GM18907 (cell line): Measurements from ENCODE around the gene DNAL4.

Source experiments
- ATAC-seq: cut with Tn5 transposase; IDR thresholded peaks from one replicate; pipeline ENCODE4 v1.9.1; 2021; ENCODE audit warnings: mild to moderate bottlenecking, moderate library complexity; ENCODE audit not compliant: unreplicated experiment

DNAL4 gene

DNA sequence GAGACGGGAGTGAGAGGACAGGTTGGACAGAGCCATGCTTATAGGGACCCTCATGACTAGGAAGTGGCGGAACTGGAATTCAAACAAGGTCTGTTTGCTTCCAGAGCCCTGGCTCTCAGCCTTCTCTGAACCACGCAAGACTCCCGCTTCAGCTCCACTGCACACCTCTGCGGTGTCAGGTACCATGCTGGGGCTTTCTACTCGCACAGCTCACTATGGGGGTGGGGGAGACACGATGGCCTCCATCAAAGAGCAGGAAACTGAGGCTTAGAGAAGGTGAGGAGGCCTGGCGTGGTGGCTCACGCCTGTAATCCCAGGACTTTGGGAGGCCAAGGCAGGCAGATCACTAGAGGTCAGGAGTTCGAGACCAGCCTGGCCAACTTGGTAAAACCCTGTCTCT is 52.4 kb downstream of the DNAL4 start:
- ATAC-seq: no peak

DNA sequence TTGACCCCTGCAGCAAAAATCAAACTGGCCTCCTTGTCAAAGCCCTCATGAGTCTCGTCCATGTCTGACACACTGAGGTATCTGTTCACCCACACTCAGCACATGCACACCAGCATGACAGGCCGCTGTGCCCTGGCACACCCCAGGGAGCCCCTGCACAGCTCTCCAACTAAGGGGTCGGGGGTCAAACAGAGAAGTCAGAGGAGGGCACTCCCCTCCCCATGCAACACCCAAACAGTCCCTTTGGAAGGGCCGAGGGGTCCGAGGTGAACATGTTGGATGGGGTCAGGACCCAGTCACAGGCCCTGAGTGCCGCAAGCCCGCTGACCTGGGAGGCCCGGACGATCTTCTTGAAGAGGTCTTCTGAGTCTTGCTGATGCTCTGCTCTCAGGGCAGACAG is 52.8 kb downstream of the DNAL4 start:
- no peak for ATAC-seq

- no peak for ATAC-seq
Observed at GRCh38 chr22:38740754-38741153, 53.2 kb downstream of the DNAL4 start.

DNA sequence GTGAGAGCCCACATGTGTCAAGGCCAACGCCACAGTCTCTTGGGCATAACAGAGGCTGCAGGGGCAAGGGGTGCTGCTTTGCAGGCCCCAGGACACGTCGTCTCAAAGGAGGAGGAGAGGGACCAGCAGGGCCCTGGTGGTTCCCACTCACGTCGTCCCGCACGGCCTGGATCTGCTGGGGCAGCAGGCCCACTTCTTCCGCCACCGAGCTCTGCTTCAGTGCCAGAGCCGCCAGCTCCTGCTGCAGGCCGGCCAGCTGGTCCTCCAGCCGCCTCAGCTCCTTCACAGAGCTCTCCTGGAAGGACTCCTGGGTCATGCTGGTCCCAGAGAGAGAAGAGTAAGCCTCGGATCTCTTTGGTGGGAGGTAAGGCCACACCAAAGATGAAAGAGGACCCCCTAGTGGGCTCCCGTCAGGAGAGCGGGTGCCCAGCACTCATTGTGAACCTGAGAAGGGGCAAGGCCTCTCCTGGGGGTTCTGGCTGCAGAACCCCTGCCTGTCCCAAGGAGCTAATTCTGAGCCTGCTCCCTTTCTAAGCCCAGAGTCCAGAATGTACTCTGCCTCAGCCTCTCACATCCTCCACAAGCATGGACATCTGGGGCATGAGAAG is 53.7 kb downstream of the DNAL4 start:
- no peak for ATAC-seq

GRCh38 chr22:38739300-38740055 is 54.5 kb downstream of the DNAL4 start:
- ATAC-seq: no peak

- no peak for ATAC-seq
Observed at GRCh38 chr22:38738475-38739070, 55.4 kb downstream of the DNAL4 start.

- no peak for ATAC-seq
Observed at GRCh38 chr22:38737302-38738060, 56.5 kb downstream of the DNAL4 start.

GRCh38 chr22:38736257-38736570 is 57.7 kb downstream of the DNAL4 start:
- ATAC-seq: no peak

- ATAC-seq: no peak
Observed at GRCh38 chr22:38735465-38736256, 58.3 kb downstream of the DNAL4 start.

GRCh38 chr22:38735126-38735464 is 58.8 kb downstream of the DNAL4 start:
- no peak for ATAC-seq

DNA sequence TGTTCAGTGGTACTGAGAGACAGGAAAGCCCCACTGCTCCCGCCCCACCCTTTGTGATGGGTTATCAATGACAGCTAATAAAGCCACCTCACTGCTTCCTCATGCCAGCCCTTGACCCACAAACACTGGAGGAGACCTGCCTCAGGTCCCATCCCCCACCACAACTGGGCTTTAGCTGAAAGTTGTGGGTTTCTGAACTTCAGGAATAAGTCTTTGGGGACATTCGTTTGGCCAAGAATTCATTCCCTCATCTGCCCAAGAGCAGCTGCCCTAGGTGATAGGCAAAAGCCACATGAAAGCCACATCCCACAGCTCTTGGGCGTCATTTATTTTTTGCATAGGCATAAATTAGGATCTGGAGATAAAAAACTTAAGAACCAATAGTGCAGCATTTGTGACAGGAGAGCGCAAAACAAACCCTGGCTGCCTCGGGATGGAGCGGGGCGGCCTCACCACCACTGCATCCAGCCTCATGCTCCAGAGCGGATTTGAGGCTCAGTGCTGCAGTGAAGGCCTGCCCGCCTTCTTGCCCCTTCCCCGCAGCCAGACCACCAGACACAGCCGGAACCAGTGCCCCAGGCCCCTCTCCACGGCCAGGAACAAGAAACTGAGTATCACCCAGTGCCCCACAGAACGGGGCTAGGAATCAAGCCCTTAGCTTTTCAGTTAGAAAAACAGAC is 59.4 kb downstream of the DNAL4 start:
- ATAC-seq: no peak

GRCh38 chr22:38733724-38734381 is 60.1 kb downstream of the DNAL4 start:
- no peak for ATAC-seq

DNA sequence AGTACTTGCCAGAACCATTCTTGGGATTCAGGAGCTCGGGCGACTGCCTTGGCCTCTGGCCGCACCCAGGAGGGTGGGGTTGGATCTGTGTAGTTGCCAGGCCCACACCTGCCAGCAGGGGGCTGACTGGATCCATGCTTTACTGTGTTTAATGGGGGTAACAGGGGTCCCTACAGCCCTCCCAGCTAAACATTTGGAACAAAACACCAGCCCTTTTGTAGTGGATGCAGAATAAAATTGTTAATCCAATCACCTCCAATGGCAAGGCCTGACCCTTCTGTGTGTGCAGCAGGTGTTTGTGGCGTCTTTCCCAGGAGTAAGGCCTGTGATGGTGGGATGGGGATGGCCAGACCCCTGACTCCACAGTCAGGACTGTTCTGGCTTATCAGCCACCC is 60.6 kb downstream of the DNAL4 start:
- ATAC-seq: no peak

DNA sequence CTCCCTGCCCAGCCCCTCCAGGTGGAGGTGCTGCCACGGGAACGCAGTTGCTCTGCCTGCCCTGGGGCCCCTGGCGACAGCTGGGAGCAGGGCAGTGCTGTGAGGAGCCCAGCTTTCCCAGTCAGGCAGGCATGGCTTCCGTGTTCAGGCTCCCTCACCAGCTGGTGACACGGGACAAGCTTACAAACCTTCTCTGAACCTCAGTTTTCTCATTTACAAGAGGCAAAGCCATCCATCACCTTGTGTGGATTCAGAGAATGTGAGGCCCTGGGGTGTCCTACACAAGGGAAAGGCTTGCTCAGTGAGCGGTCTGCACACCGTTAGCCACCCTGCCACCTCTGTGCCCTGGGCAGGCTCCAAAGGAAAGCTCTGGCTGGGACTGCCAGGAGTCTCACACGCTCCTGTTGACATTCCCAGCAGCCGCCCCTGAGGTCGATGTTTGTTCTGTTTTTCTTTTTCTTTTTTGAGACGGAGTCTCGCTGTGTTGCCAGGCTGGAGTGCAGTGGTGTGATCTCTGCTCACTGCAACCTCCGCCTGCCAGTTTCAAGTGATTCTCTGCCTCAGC is 61.6 kb downstream of the DNAL4 start:
- ATAC-seq: no peak

GRCh38 chr22:38731703-38732161 is 62.2 kb downstream of the DNAL4 start:
- ATAC-seq: no peak

- no peak for ATAC-seq
Observed at GRCh38 chr22:38730411-38730871, 63.5 kb downstream of the DNAL4 start.

GRCh38 chr22:38729946-38730345 is 64.0 kb downstream of the DNAL4 start:
- ATAC-seq: no peak

DNA sequence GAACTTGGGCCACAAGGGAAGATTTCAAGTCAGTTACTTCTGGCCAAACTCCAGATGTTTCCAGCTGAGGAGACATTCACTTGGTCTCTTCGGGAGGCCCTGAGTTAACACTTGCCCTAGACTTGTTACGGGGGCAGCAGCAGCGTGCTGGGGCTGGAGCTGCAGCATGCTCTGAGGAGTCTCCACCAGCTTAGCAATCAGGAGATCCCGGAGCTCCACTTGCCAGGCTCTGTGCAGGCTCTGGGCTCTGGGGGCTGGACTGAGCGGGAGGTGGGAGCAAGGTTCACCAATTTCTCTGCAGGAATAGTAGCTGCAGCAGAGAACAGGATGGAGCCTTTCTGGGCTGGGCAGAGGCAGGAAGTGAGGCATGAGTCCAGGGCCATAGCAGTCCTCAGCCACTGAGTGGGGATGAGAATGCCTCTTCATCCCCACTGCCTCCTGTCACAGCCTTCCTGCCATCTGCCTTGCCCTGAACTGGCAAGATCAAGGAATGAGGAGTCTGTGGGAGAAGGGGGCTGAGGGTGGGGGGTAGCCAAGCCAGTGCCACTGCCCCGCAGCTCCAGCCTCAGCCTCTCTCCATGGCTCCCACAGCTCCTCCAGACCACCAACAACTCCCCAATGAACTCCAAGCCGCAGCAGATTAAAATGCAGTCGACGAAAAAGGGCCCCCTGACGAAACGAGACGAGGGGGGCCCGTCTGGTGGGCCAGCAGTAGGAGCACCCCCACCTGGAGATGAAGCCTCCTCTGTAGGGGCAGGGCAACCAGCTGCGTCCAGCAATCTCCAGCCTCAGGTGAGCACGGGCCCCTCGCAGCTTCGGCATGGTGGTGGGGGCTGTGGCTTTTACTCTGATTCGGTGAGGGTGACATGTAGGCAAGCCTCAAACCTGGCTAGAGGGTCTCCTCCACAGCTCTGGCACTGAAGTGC is 64.8 kb downstream of the DNAL4 start:
- ATAC-seq: no peak
